Sigmoid colon (tissue), 4 donors: ENCODE data around the gene PIP5K1C.

Experiments used
- CTCF ChIP-seq, 4 experiments: fragments of 450-650 bp in 3 of 4; fragments of 200-600 bp in 1 of 4; IDR thresholded peaks; one replicate each; pipeline ENCODE4 v1.5.1; 2016 to 2019; ENCODE audit warnings: antibody characterized with exemption in 4 of 4, mild to moderate bottlenecking in 3 of 4, moderate library complexity in 2 of 4
- EP300 ChIP-seq, 4 donors: sonication (generic); formaldehyde crosslinking; IDR thresholded peaks; one replicate each; pipeline ENCODE4 v1.6.1; 2017; ENCODE audit warnings: antibody characterized with exemption in 4 of 4
- POLR2A ChIP-seq, 2 donors: fragments of 450-650 bp; IDR thresholded peaks; one replicate each; pipeline ENCODE4 v1.6.1; 2016; ENCODE audit warnings: antibody characterized with exemption in 2 of 2, mild to moderate bottlenecking in 2 of 2, moderate library complexity in 2 of 2

GRCh38 chr19:3667766-3668165 lies 32.5 kb downstream of the PIP5K1C start:
- TF ChIP-seq CTCF (IDR thresholded peaks at IDR 0.05) (no peak), POLR2A (IDR thresholded peaks at IDR 0.05) (no peak), EP300 (IDR thresholded peaks at IDR 0.05) (no peak)
